Measurements from ENCODE around the gene IQGAP3. TPM values are rescaled to one million over a fixed set of nuclear protein-coding genes. Genes with fewer than 3 reads are reported as not detected.

Gene IQGAP3
- 13.1 TPM for total RNA-seq (ENCODE audit: unreplicated experiment)
- long read RNA-seq: 0 reads

GRCh38 chr1:156571919-156572662, at the start of gene IQGAP3:
IQGAP3 (minus strand) TSS chr1:156572565; CDS start chr1:156572529, 36 bp downstream.
- Mint-ChIP-seq H3K4me1 (ENCODE audit: unreplicated experiment) (peaks cover 21% of the 10 kb centered on the region), H3K27ac (ENCODE audit: unreplicated experiment) (no peak within 1 kb of the TSS), H3K27me3 (ENCODE audit: unreplicated experiment) (peaks cover 3% of the 10 kb centered on the region), H3K4me3 (ENCODE audit: unreplicated experiment) (peak within 1 kb of the TSS; percentile 92), H3K36me3 (ENCODE audit: low read depth, unreplicated experiment) (peaks cover 5% of the 10 kb centered on the region), H3K9me3 (ENCODE audit: unreplicated experiment) (no peaks in the 10 kb centered on the region)
- TF ChIP-seq, protein P1, sequence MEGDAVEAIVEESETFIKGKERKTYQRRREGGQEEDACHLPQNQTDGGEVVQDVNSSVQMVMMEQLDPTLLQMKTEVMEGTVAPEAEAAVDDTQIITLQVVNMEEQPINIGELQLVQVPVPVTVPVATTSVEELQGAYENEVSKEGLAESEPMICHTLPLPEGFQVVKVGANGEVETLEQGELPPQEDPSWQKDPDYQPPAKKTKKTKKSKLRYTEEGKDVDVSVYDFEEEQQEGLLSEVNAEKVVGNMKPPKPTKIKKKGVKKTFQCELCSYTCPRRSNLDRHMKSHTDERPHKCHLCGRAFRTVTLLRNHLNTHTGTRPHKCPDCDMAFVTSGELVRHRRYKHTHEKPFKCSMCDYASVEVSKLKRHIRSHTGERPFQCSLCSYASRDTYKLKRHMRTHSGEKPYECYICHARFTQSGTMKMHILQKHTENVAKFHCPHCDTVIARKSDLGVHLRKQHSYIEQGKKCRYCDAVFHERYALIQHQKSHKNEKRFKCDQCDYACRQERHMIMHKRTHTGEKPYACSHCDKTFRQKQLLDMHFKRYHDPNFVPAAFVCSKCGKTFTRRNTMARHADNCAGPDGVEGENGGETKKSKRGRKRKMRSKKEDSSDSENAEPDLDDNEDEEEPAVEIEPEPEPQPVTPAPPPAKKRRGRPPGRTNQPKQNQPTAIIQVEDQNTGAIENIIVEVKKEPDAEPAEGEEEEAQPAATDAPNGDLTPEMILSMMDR (IDR thresholded peaks at IDR 0.05; ENCODE audit: unreplicated experiment): no peak
- DNase-seq (ENCODE audit: low spot score): peak; percentile 87

GRCh38 chr1:156619582-156619955, 47.2 kb upstream of the IQGAP3 start:
- Mint-ChIP-seq H3K27ac (ENCODE audit: unreplicated experiment) (no peak overlapping the region), H3K4me1 (ENCODE audit: unreplicated experiment) (peaks cover 26% of the 10 kb centered on the region), H3K27me3 (ENCODE audit: unreplicated experiment) (peaks cover 9% of the 10 kb centered on the region), H3K36me3 (ENCODE audit: low read depth, unreplicated experiment) (peaks cover 5% of the 10 kb centered on the region), H3K9me3 (ENCODE audit: unreplicated experiment) (no peaks in the 10 kb centered on the region), H3K4me3 (ENCODE audit: unreplicated experiment) (no peak overlapping the region)
- DNase-seq (ENCODE audit: low spot score): no peak
- TF ChIP-seq, protein P1 (IDR thresholded peaks at IDR 0.05; ENCODE audit: unreplicated experiment): no peak

GRCh38 chr1:156618853-156619581, 46.7 kb upstream of the IQGAP3 start, which contains the start of gene HAPLN2:
HAPLN2 (plus strand) TSS chr1:156619415; CDS start chr1:156623491, 4,076 bp downstream.
- Mint-ChIP-seq H3K27me3 (ENCODE audit: unreplicated experiment) (peaks cover 9% of the 10 kb centered on the region), H3K4me3 (ENCODE audit: unreplicated experiment) (no peak within 1 kb of the TSS), H3K4me1 (ENCODE audit: unreplicated experiment) (peaks cover 26% of the 10 kb centered on the region), H3K36me3 (ENCODE audit: low read depth, unreplicated experiment) (peaks cover 5% of the 10 kb centered on the region), H3K27ac (ENCODE audit: unreplicated experiment) (no peak within 1 kb of the TSS), H3K9me3 (ENCODE audit: unreplicated experiment) (no peaks in the 10 kb centered on the region)
- TF ChIP-seq, protein P1 (IDR thresholded peaks at IDR 0.05; ENCODE audit: unreplicated experiment): no peak
- DNase-seq (ENCODE audit: low spot score): peak; percentile 73

DNA sequence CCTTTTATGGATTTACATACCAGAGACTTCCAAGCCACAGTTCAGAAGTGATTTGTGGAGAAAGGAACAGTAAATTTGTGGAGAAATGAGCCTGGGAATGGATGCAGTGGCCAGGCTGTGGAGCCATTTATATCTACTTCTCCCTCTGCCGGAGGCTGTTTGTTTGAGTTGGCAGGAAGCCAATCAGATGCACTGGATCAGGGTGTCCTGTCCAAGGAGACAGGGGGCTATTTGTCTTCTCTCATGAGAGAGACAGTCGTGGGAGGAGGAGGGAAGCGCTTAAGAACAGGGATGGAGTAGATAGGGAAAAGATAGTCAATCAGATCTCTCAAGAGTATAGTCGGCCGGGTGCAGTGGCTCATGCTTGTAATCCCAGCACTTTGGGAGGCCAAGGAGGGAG, 44.1 kb upstream of the IQGAP3 start:
- peaks cover 3% of the 10 kb centered on the region for H3K27me3 Mint-ChIP-seq (ENCODE audit: unreplicated experiment)
- peaks cover 28% of the 10 kb centered on the region for H3K4me1 Mint-ChIP-seq (ENCODE audit: unreplicated experiment)
- H3K36me3 Mint-ChIP-seq (ENCODE audit: low read depth, unreplicated experiment): no peaks in the 10 kb centered on the region
- H3K9me3 Mint-ChIP-seq (ENCODE audit: unreplicated experiment): no peaks in the 10 kb centered on the region
- H3K27ac Mint-ChIP-seq (ENCODE audit: unreplicated experiment): no peak overlapping the region
- TF ChIP-seq, protein P1 (IDR thresholded peaks at IDR 0.05; ENCODE audit: unreplicated experiment): no peak
- H3K4me3 Mint-ChIP-seq (ENCODE audit: unreplicated experiment): no peak overlapping the region
- DNase-seq (ENCODE audit: low spot score): peak; percentile 36

- Mint-ChIP-seq H3K36me3 (ENCODE audit: low read depth, unreplicated experiment) (no peaks in the 10 kb centered on the region), H3K4me1 (ENCODE audit: unreplicated experiment) (peaks cover 28% of the 10 kb centered on the region), H3K27ac (ENCODE audit: unreplicated experiment) (no peak overlapping the region), H3K27me3 (ENCODE audit: unreplicated experiment) (peaks cover 3% of the 10 kb centered on the region), H3K9me3 (ENCODE audit: unreplicated experiment) (no peaks in the 10 kb centered on the region), H3K4me3 (ENCODE audit: unreplicated experiment) (no peak overlapping the region)
- TF ChIP-seq, protein P1 (IDR thresholded peaks at IDR 0.05; ENCODE audit: unreplicated experiment): no peak
- DNase-seq (ENCODE audit: low spot score): no peak
Observed at GRCh38 chr1:156615946-156616345, 43.6 kb upstream of the IQGAP3 start.
